RPMI7951 (cell line): ENCODE results near the gene TTC1. TPM values are rescaled to one million over a fixed set of nuclear protein-coding genes. Genes with fewer than 3 reads are reported as not detected.

Experiments used
- DNase-seq: peaks from one replicate; pipeline ENCODE4 v3.0.0-alpha.2; 2012; ENCODE audit warnings: low read depth
- total RNA-seq: library from RNA; depleted of rRNA; stranded (reverse); fragments of >200 nt; shearing (Covaris generic); gene quantifications from 2 replicates; pipeline ENCODE4 v1.2.3, GENCODE V29; 2014; rRNA removed

Gene TTC1
- total RNA-seq, 1 experiment from 2014 or later: 46.9 TPM

DNA sequence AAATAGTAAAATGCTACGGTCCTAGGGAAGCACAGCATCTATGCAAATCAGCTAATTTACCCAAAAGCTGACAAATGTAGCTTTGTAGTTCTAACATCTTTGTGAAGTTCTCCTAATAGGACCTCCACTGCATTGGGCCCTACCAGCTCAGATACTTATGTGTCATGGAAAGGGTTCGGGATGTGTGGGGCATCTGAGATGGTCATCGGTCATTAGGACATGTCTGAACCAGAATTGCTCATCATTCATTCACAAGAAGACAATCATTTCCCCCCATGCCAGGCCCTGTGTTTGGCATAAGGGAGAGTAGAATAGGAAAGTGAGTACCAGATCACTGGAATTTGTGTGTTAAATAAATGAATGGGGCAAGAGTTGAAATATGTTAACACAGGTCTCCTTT lies 74.6 kb downstream of the TTC1 start:
- peak; percentile 55 for DNase-seq

- no peak for DNase-seq
Measured at GRCh38 chr5:160084144-160084543, 75.2 kb downstream of the TTC1 start.

GRCh38 chr5:160087199-160087598 lies 78.3 kb downstream of the TTC1 start:
- DNase-seq: no peak

DNA sequence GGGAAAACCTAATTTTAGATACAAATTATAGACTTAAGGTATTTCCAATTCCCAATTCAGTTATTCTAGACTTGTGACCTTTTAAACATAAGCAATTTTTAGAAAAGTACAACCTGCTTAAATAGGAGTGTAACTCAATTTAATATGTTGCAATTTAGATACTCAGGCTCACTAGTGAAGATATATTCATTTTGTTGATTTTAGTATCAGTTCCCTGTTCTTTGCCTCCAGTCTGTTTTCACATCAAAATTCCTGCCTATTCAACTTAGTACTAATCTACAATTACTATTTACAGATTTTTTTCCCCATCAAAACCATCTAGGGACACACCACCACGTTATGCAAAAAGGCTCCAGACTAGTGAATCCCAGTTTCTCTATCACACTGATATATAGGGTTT lies 79.9 kb downstream of the TTC1 start:
- DNase-seq: no peak

- no peak for DNase-seq
Measured at GRCh38 chr5:160089531-160089930, 80.6 kb downstream of the TTC1 start.

- no peak for DNase-seq
Measured at GRCh38 chr5:160090059-160090458, 81.1 kb downstream of the TTC1 start.

DNA sequence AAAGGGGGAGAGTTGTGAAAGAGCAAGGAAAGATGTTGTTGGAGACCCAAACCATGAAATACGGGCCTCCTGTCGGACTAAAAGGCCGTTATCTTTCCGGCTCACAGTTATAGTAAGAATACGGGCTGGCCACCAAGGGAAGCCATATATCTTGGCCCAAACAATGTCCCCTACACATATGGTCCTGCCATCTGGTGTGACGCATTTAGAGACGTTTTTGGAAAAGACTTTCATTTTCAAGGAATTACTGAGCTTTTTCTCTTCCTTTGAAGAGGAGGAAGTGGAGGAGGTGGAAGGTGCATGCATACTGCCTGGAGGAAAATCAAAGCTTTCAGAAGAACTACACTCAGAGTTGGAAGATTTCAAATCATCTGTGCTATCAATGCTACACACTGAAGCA lies 83.6 kb downstream of the TTC1 start:
- no peak for DNase-seq

DNA sequence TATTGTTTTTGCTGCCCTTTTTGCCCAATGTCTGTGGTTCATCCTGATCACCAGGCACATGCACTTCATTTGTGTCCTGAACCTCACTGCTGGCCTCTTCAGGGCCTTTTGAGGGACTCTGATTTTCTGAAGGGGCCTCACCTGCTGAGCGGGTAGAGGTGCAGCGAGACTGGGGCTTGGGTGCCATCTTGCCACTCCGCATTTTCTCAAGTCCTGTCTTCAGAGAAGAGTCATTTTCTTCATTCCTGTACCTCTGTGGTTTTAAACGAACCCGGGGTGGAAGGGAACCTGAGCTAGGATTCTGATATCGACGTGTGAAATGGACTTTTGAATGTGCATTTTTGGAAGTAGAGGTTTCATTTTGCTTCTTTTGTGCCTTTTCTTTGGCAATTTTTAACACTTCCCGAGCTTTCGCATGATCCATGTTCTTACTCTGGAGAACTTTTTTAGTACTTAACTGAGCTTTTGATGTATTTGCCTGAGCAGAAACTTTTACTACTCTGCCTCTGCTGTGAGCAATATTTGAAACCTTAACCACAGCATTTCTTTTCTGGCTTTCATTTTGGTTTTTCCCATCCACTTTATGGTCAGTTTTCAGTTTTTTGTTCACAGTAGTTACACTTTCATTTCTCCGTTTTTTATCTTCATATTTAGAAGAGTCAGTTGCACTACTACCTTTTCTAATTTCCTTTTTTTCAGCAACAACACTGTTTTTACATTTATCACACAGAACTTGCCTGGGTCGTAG lies 84.2 kb downstream of the TTC1 start:
- DNase-seq: no peak

GRCh38 chr5:160096178-160096577 lies 87.2 kb downstream of the TTC1 start:
- DNase-seq: no peak

- DNase-seq: no peak
Measured at GRCh38 chr5:160097991-160098390, 89.1 kb downstream of the TTC1 start.

- no peak for DNase-seq
Measured at GRCh38 chr5:160105686-160106360, 96.9 kb downstream of the TTC1 start.

DNA sequence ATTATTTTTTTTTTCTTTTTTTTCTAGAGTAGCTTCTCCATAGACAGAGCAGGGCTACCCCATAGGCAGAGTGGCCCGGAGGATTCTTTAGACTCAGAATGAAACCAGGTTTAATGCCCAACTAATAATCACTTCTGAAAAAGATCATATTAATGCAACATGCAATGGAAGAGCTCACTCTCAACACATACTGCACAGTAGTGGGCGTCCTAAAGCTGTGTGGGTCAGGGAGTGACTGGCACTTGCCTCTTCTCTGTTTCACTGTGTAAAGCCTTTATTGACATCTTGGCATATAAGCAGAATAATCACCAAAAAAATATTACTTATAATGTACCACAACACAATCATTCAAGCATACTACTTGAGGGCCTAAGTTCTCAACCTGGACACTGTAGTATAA lies 99.2 kb downstream of the TTC1 start:
- no peak for DNase-seq

Other genes starting within 250 kb of the TTC1 start
- gene ADRA1B, start 92.7 kb upstream of the TTC1 start, total RNA-seq: not detected in 2 replicates
- gene PWWP2A, start 110.3 kb downstream of the TTC1 start, total RNA-seq: 16.1 and 16.6 TPM in 2 replicates
- gene FABP6, start 220.4 kb downstream of the TTC1 start, total RNA-seq: 3.6 and 6.4 TPM in 2 replicates